Stomach (tissue), 4 donors: ENCODE results near the gene HS6ST3.

ENCODE experiments used
- CTCF ChIP-seq, 7 experiments: fragments of 450-650 bp in 4 of 7; fragments of 200-600 bp in 3 of 7; sonication (generic) in 3 of 7; IDR thresholded peaks; one replicate each; pipeline ENCODE4 v1.5.1; 2016 to 2019; ENCODE audit warnings: antibody characterized with exemption in 7 of 7, control low read depth in 2 of 7, mild to moderate bottlenecking in 1 of 7
- POLR2A ChIP-seq, 4 donors: fragments of 450-650 bp; IDR thresholded peaks; one replicate each; pipeline ENCODE4 v1.6.1; 2016; ENCODE audit warnings: antibody characterized with exemption in 4 of 4, control low read depth in 2 of 4, mild to moderate bottlenecking in 1 of 4, moderate library complexity in 1 of 4
- POLR2AphosphoS5 ChIP-seq, 3 donors: sonication (generic); formaldehyde crosslinking; IDR thresholded peaks; one replicate each; pipeline ENCODE4 v1.6.1; 2016; ENCODE audit warnings: antibody characterized with exemption in 3 of 3

DNA sequence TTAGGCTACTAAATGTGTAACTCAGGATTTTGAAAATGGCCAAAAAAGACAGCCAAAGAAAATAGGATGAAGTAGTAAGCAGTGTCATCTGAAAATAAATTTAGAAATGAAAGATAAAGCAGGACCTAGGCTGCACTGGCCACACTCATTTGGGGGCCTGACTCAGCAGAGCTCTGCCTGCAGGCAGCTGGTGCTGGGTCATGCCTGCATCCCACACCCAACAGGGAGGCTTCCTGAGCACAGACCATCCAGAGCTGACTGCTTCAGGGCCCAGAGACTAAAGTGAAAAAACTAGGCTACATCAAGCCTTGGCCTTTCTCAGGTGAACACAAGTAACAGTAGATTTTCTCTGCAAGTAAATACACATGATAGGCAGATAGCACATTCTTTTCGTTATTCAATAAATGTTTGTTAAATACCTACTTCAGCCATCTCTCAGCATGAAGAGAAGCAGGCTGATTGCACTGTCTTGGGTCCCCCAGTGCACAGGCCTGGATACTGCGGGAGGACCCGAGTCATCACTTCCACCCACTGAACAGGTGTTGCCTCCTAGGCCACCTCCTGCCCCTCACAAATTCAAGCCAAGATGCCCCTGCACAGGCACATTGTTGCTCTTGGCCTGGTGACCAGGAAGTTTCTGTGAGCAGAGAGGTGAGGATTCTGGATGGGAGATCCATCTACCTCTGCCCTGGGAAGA, 620.4 kb downstream of the HS6ST3 start:
- TF ChIP-seq POLR2A (IDR thresholded peaks at IDR 0.05) (no peak), CTCF (IDR thresholded peaks at IDR 0.05) (no peak), POLR2AphosphoS5 (IDR thresholded peaks at IDR 0.05) (no peak)
